GM04503 (cell line): Measurements from ENCODE around the gene TLCD3A.
A peak's percentile ranks its signal among the peaks of the same experiment; 100 is the strongest.
"Not testable (repeated sequence)": the region's sequence is repeated elsewhere in the genome, so short reads cannot be mapped to it uniquely, and the experiment has no call there.

ENCODE experiments used
- DNase-seq: peaks from one replicate; pipeline ENCODE4 v3.0.0-alpha.2; 2012; ENCODE audit warnings: low read depth

TLCD3A gene

GRCh38 chr17:732067-732901 lies at the start of gene TLCD3A:
Gene TLCD3A, plus strand, starts transcription at chr17:732596. Its CDS starts 52 bp downstream, at chr17:732648.
- DNase-seq = no peak

- DNase-seq = no peak
Measured at GRCh38 chr17:683040-683439, 49.4 kb upstream of the TLCD3A start.

GRCh38 chr17:683499-684254 lies 48.7 kb upstream of the TLCD3A start:
- no peak for DNase-seq

- no peak for DNase-seq
Measured at GRCh38 chr17:685006-685405, 47.4 kb upstream of the TLCD3A start.

GRCh38 chr17:688100-688989 lies 44.1 kb upstream of the TLCD3A start:
- DNase-seq = no peak

DNA sequence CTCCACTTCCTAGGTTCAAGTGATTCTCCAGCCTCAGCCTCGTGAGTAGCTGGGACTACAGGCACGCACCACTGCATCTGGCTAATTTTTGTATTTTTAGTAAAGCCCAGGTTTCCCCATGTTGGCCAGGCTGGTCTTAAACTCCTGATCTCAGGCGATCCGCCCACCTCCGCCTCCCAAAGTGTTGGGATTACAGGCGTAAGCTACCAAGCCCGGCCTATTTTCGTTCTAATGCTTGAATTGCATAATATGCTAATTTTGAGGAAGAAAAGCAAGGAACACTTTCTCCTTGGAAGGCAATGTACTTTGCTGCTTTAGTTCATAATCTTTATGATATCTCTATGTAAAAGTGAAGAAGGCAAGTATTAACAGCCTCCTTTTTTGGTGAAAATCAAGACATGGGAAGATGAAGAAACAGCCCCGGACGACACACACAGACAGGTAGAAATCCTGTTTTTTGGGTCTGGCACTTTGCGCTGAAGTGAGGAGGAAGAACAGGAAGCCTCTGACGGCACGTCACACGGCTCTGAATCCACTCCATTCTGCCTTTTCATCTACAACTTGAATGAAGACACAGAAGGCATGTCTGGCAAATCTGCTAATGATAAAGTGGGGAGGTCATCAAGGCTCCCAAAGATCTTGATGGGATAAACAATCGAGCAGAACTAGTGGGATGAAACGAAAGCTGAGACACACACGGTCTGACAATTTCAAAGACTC lies 42.7 kb upstream of the TLCD3A start:
- DNase-seq = no peak

DNA sequence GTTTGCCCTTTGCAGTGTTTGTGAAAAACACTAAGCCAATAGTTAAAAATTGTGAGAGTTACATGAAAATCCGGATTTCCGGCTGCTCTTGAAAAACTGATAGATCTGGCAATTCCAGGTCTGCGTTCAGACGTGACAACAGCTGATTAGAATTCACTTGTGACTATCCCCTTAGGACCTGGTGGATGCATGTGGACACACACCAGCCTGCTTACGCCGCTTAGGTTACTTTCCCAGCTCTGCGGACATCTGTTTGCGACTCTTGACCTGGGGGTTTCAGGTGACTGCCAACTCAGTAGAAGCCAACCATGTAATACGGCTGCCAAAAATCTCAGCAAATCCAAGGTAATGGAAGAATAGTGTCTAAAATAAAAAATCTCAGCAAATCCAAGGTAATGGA lies 42.0 kb upstream of the TLCD3A start:
- no peak for DNase-seq

- peak; percentile 65 for DNase-seq
Measured at GRCh38 chr17:691423-691822, 41.0 kb upstream of the TLCD3A start.

DNA sequence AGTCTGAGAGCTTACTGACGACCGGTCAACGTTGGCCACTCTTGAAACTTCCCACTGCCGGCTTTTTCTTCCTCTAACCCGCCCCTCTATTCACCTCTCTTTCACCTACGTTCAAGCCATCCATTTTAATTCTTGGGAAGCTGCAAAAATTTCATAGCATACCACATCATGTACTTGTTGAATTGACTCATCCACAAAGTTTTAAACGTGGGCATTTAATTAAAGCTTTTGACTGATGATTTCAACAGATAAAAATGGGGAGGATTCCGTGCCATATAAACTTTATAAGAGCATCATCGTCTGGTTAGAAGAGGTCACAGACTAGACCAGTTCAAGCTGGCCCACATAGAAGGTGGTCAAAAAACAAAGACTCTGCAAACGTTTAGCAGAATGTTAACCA lies 40.3 kb upstream of the TLCD3A start:
- DNase-seq = peak; percentile 82

DNA sequence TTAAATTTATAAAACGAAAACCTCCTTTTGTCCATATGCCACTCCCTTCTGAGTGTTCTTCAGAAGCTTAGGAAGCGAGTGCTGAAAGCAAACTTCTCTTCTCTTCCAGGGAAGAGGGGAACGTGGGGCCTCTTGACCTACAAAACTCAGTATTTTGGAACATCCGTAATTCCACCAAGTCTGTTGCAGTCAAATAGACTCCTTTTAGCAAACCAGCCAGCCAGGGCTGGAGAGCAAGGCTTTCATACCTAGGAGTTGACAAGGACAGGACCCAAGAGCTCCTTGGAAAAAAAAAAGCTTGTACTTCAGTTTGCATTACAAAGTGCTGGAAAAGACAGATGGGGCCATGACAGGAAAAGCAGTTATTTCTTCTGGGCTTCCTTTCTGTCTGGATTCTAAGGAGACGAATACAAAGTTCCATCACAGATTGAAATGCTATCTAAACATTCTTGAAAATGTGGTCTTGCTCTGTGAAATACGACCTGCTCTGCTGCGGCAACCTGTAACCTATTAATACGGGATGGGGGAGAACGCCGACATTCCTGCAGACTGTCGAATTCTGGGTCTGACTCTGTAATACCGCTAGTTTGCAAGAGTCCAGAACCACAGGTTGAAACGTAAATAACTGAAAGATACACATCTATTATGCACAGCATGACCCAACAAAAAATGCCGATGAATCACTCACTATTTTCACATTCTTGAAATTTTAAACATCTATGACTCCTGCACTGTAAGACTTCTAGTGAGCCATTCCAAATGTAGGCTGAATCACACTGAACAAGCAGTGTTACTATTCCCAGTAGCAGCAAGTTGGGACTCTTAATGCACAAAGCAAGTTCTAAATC lies 38.4 kb upstream of the TLCD3A start:
- DNase-seq = peak; percentile 98

DNA sequence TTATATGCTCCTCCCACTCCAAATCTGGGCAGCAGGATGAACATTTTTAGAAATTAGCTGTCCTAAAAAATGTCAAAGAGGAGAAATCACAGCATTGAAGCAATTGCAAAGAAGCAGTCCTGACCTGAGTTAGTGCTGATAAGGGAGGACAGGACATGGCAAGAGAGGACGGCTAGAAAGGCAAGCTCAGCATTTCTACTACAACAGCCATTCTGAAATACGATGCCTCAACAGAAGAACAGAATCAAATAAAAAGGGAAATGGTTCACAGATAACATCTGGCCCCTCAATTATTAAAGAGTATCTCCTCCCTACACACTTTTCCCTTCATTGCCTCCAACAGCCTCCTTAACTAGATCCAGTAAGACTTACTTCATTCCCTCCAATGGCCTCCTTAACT lies 36.0 kb upstream of the TLCD3A start:
- no peak for DNase-seq

- DNase-seq = no peak
Measured at GRCh38 chr17:697682-698081, 34.7 kb upstream of the TLCD3A start.

DNA sequence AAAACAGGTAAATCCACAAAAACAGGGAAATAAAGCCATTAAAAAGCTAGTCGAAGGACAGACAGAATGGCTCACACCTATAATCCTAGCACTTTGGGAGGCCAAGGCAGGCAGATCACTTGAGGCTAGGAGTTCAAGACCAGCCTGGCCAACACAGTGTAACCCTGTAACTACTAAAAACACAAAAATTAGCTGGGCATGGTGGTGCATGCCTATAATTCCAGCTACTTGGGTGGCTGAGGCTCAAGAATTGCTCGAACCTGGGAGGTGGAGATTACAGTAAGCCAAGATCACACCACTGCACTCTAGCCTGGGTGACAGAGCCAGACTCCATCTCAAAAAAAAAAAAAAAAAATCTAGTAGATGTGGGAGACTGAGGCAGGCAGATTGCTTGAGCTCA lies 34.3 kb upstream of the TLCD3A start:
- not testable (repeated sequence) for DNase-seq

- no peak for DNase-seq
Measured at GRCh38 chr17:699345-699744, 33.1 kb upstream of the TLCD3A start.

GRCh38 chr17:700504-701094 lies 31.8 kb upstream of the TLCD3A start:
- no peak for DNase-seq

DNA sequence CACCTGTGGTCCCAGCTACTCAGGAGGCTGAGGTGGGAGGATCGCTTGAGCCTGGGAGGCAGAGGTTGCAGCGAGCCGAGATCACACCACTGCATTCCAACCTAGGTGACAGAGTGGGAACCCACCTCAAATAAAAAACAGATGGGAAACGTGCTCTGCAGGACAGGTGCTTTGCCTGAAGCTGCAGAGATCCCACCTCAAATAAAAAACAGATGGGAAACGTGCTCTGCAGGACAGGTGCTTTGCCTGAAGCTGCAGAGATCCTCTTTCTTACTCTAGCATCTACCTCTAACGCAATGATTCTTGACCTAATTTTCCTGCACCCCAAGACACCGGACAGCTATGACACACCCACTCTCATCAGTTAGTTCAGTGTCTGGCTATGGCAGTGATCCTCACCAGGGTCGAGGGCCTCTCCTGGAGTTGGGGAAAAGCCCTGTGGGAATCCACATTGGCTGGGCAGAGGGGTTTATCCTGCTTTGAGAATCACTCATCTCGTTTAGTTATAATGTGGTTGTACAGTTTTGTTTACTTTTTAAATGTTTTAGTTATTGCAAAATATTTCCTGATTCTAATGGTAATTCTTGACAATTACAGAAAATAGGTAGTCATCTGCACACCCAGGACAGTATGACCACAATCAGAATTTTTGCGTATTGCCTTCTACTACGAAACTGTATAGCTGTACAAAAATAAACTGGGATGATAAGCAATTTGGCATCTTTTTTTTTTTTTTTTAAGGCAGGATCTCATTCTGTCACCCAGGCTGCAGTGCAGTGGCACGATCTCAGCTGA lies 29.1 kb upstream of the TLCD3A start:
- no peak for DNase-seq

DNA sequence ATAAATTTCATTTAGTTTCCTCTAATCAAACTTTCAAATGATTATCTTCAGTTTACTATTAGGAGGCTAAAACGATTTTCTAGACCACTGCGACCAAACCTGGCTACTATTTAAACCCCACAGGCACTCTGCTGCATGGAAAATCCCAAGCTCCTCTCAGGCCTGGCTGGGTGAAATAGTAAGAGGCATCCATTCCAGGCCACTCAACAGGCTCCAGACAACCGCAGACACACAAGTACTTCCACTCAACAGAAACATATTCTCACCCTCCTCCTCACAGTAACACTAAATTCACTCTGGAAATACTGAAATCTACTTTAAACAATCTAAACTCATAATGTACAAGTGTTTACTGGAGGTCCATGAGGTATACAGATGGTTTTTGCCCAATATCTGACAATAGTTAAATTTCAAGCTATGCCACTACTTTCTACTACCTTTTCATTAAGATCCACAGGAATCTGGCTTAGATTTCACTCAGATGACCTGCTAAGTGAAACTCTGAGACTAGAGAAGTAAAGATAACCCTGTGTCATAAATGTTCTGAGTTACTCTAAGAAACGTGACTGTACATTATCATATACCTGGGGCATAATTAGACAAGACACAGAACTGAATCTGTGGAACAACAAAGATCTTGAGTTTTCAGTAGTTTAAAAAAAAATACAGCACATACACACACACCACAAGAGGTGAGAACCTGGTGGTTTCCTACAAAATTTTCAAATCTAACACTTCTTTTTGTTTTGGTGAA lies 28.1 kb upstream of the TLCD3A start:
- DNase-seq = no peak

- no peak for DNase-seq
Measured at GRCh38 chr17:705011-705410, 27.4 kb upstream of the TLCD3A start.

GRCh38 chr17:705863-706262 lies 26.5 kb upstream of the TLCD3A start:
- DNase-seq = no peak
